ENCODE data around the gene TEX48.

The TEX48 gene

DNA sequence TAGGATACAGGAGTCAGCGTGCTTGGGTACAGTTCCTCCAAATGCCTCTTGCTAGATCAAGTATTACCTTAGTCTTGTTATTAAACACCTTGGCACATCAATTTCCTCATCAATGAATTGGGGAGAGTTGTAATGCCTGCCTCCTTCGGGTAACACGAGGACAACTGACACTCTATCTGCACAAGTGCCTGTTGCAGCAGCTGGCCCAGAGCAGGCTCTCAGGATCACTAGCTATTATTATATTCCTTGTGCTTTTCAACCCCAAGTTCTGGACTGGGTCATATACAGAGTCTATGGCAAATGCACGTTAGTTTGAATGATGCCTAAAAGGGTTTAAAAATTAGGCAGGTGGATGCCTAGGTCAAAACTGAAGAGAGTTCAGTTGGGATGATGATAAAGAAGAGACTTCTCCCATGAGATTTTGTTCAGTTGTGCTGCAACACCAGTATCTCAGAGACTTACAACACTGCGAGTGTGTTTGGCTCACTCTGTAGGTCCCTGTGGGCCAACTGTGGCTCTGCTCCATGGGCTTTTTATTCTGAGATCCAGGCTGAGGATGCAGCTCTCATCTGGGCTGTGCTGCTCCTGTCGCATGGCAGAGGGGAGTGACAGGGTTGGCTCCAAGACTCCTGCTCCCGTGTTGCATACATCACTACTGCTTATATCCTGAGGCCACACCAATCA, 41.1 kb upstream of the TEX48 start:
- no peaks in the 10 kb centered on the region for H3K79me2 ChIP-seq (ENCODE audit: insufficient read depth, low read length)

GRCh38 chr9:114722081-114722621, 40.2 kb upstream of the TEX48 start:
- TF ChIP-seq EZH2 (IDR thresholded peaks at IDR 0.05; ENCODE audit: borderline replicate concordance, low read depth, low read length, severe bottlenecking) (no peak), CTCF (IDR thresholded peaks at IDR 0.05; ENCODE audit: borderline replicate concordance, extremely low read depth, low read length, poor library complexity, severe bottlenecking) (no peak)
- Histone ChIP-seq H3K36me3 (ENCODE audit: insufficient read depth, low read length) (no peaks in the 10 kb centered on the region), H3K9me3 (ENCODE audit: insufficient read depth, low read length, severe bottlenecking) (no peaks in the 10 kb centered on the region), H3K79me2 (ENCODE audit: insufficient read depth, low read length) (no peaks in the 10 kb centered on the region), H3K27ac (ENCODE audit: low read length) (no peak overlapping the region), H4K20me1 (ENCODE audit: insufficient read depth, low read length) (no peaks in the 10 kb centered on the region), H3K27me3 (ENCODE audit: insufficient read depth, low read length, poor library complexity) (no peaks in the 10 kb centered on the region), H3K4me3 (ENCODE audit: low read depth in 1 of 2, low read length in 2 of 2) (no peak overlapping the region), H3K4me1 (ENCODE audit: insufficient read depth, low read length) (peaks cover 11% of the 10 kb centered on the region), H2AFZ (ENCODE audit: low read depth, low read length) (no peak overlapping the region), H3K9ac (ENCODE audit: low read depth, low read length) (no peak overlapping the region), H3K4me2 (ENCODE audit: insufficient read depth, low read length) (no peak overlapping the region)
- DNase-seq (no peak), ATAC-seq (ENCODE audit: insufficient read depth, low read depth) (no peak)

More for the DNA sequence above, 41.1 kb upstream of the TEX48 start:
- Histone ChIP-seq H2AFZ (ENCODE audit: low read depth, low read length) (no peak overlapping the region), H3K4me1 (ENCODE audit: insufficient read depth, low read length) (peaks cover 11% of the 10 kb centered on the region), H3K27ac (ENCODE audit: low read length) (no peak overlapping the region), H3K4me2 (ENCODE audit: insufficient read depth, low read length) (no peak overlapping the region), H3K36me3 (ENCODE audit: insufficient read depth, low read length) (no peaks in the 10 kb centered on the region), H4K20me1 (ENCODE audit: insufficient read depth, low read length) (no peaks in the 10 kb centered on the region), H3K9ac (ENCODE audit: low read depth, low read length) (no peak overlapping the region), H3K27me3 (ENCODE audit: insufficient read depth, low read length, poor library complexity) (no peaks in the 10 kb centered on the region), H3K4me3 (ENCODE audit: low read depth in 1 of 2, low read length in 2 of 2) (no peak overlapping the region), H3K9me3 (ENCODE audit: insufficient read depth, low read length, severe bottlenecking) (no peaks in the 10 kb centered on the region)
- no peak for ATAC-seq (ENCODE audit: insufficient read depth, low read depth)
- DNase-seq: no peak
- no peak for TF ChIP-seq CTCF (IDR thresholded peaks at IDR 0.05; ENCODE audit: borderline replicate concordance, extremely low read depth, low read length, poor library complexity, severe bottlenecking)
- TF ChIP-seq EZH2 (IDR thresholded peaks at IDR 0.05; ENCODE audit: borderline replicate concordance, low read depth, low read length, severe bottlenecking): no peak

- H3K27ac ChIP-seq (ENCODE audit: low read length): no peak overlapping the region
- no peak overlapping the region for H3K9ac ChIP-seq (ENCODE audit: low read depth, low read length)
These were observed 39.6 kb upstream of the TEX48 start for GRCh38 chr9:114721491-114722079.

More at GRCh38 chr9:114721491-114722079, 39.6 kb upstream of the TEX48 start:
- DNase-seq: no peak
- Histone ChIP-seq H4K20me1 (ENCODE audit: insufficient read depth, low read length) (no peaks in the 10 kb centered on the region), H3K4me1 (ENCODE audit: insufficient read depth, low read length) (peaks cover 11% of the 10 kb centered on the region), H2AFZ (ENCODE audit: low read depth, low read length) (no peak overlapping the region), H3K79me2 (ENCODE audit: insufficient read depth, low read length) (no peaks in the 10 kb centered on the region), H3K27me3 (ENCODE audit: insufficient read depth, low read length, poor library complexity) (no peaks in the 10 kb centered on the region), H3K4me3 (ENCODE audit: low read depth in 1 of 2, low read length in 2 of 2) (no peak overlapping the region), H3K9me3 (ENCODE audit: insufficient read depth, low read length, severe bottlenecking) (no peaks in the 10 kb centered on the region), H3K36me3 (ENCODE audit: insufficient read depth, low read length) (no peaks in the 10 kb centered on the region), H3K4me2 (ENCODE audit: insufficient read depth, low read length) (no peak overlapping the region)
- TF ChIP-seq EZH2 (IDR thresholded peaks at IDR 0.05; ENCODE audit: borderline replicate concordance, low read depth, low read length, severe bottlenecking): no peak
- TF ChIP-seq CTCF (IDR thresholded peaks at IDR 0.05; ENCODE audit: borderline replicate concordance, extremely low read depth, low read length, poor library complexity, severe bottlenecking): no peak
- ATAC-seq (ENCODE audit: insufficient read depth, low read depth): no peak
